Cardiac muscle cell (in vitro differentiated cells and primary cell): ENCODE measurements around the gene MRPS18B. TPM values are rescaled to one million over a fixed set of nuclear protein-coding genes. Genes with fewer than 3 reads are reported as not detected.
A peak's percentile ranks its signal among the peaks of the same experiment; 100 is the strongest.

Source experiments
- DNase-seq, 2 donors: peaks; one replicate each; pipeline versions ENCODE4 v3.0.0 to v3.0.0-alpha.2; 2010 to 2017; ENCODE audit warnings: low read depth in 1 of 2, low spot score in 1 of 2
- H3K27ac ChIP-seq: fragments of 200-600 bp; sonication (generic); 2 replicates; pipeline ENCODE4 v1.5.1; 2016
- H3K27me3 ChIP-seq: fragments of 200-600 bp; sonication (generic); 2 replicates; pipeline ENCODE4 v1.6.0; 2016; ENCODE audit warnings: control low read depth
- H3K36me3 ChIP-seq: fragments of 200-600 bp; sonication (generic); 2 replicates; pipeline ENCODE4 v1.5.1; 2016; ENCODE audit warnings: control low read depth
- H3K4me1 ChIP-seq: fragments of 200-600 bp; sonication (generic); 2 replicates; pipeline ENCODE4 v1.8.1; 2017; ENCODE audit warnings: low read depth, mild to moderate bottlenecking, mixed run types
- H3K4me3 ChIP-seq: fragments of 200-600 bp; sonication (generic); 2 replicates; pipeline ENCODE4 v1.5.1; 2016; ENCODE audit warnings: mild to moderate bottlenecking
- H3K9me3 ChIP-seq: fragments of 200-600 bp; sonication (generic); 2 replicates; pipeline ENCODE4 v1.5.1; 2017; ENCODE audit warnings: low read depth, mild to moderate bottlenecking, control low read depth
- CTCF ChIP-seq: IDR thresholded peaks from 2 replicates; pipeline ENCODE4 v1.5.1; 2012; ENCODE audit warnings: low read depth, mild to moderate bottlenecking, low read length
- polyA plus RNA-seq: library from polyadenylated mRNA; unstranded; fragments of >200 nt; fragmentation: Nextera tagmentation; extraction: Ambion mirVana; gene quantifications from 2 replicates; pipeline ENCODE4 v1.2.1, GENCODE V29; 2016
- total RNA-seq: library from RNA; depleted of rRNA; stranded (reverse); fragments of >200 nt; gene quantifications from 2 replicates; pipeline ENCODE4 v1.2.3, GENCODE V29; 2016

MRPS18B gene
- total and polyA plus RNA-seq, 2 experiments from 2014 or later, result 58.2 to 107 TPM

GRCh38 chr6:30613251-30614043, 4.2 kb upstream of the MRPS18B start:
- peaks cover 17% of the 10 kb centered on the region for H3K36me3 ChIP-seq

GRCh38 chr6:30614044-30614842, 3.4 kb upstream of the MRPS18B start:
- no peak for TF ChIP-seq CTCF
- H3K27me3 ChIP-seq, result no peaks in the 10 kb centered on the region
- H3K4me3 ChIP-seq, result peak overlapping the region; percentile 83
- H3K9me3 ChIP-seq, result no peaks in the 10 kb centered on the region
- peak overlapping the region; percentile 99 for H3K27ac ChIP-seq
- peaks cover 21% of the 10 kb centered on the region for H3K4me1 ChIP-seq
- DNase-seq, result peak in 1 of 2 donors; percentile 37
- peaks cover 10% of the 10 kb centered on the region for H3K36me3 ChIP-seq

More at GRCh38 chr6:30613251-30614043, 4.2 kb upstream of the MRPS18B start:
- DNase-seq, result no peak
- Histone ChIP-seq H3K4me3 (no peak overlapping the region), H3K27ac (peak overlapping the region; percentile 99), H3K9me3 (no peaks in the 10 kb centered on the region), H3K27me3 (no peaks in the 10 kb centered on the region), H3K4me1 (peaks cover 15% of the 10 kb centered on the region)
- no peak for TF ChIP-seq CTCF

- no peak for TF ChIP-seq CTCF
- peak overlapping the region; percentile 99 for H3K27ac ChIP-seq
- H3K36me3 ChIP-seq, result peaks cover 14% of the 10 kb centered on the region
These were observed 2.8 kb upstream of the MRPS18B start for GRCh38 chr6:30614843-30615218.

GRCh38 chr6:30615219-30615957, 2.3 kb upstream of the MRPS18B start:
- Histone ChIP-seq H3K27me3 (no peaks in the 10 kb centered on the region), H3K4me3 (peak overlapping the region; percentile 83), H3K36me3 (peaks cover 15% of the 10 kb centered on the region), H3K27ac (peak overlapping the region; percentile 99), H3K4me1 (peaks cover 21% of the 10 kb centered on the region), H3K9me3 (no peaks in the 10 kb centered on the region)
- DNase-seq, result peak; percentile 79 to 96
- TF ChIP-seq CTCF, result no peak

More at GRCh38 chr6:30614843-30615218, 2.8 kb upstream of the MRPS18B start:
- no peaks in the 10 kb centered on the region for H3K27me3 ChIP-seq
- H3K4me1 ChIP-seq, result peaks cover 21% of the 10 kb centered on the region
- H3K9me3 ChIP-seq, result no peaks in the 10 kb centered on the region
- H3K4me3 ChIP-seq, result peak overlapping the region; percentile 83
- peak; percentile 93 to 99 for DNase-seq
